GM18499 (cell line): ENCODE results near the gene RELL2.
"Not testable (repeated sequence)": the region's sequence is repeated elsewhere in the genome, so short reads cannot be mapped to it uniquely, and the experiment has no call there.

Experiments
- ATAC-seq: cut with Tn5 transposase; IDR thresholded peaks from one replicate; pipeline ENCODE4 v1.9.1; 2021; ENCODE audit warnings: moderate number of reproducible peaks; ENCODE audit not compliant: insufficient read depth, unreplicated experiment

RELL2 gene

DNA sequence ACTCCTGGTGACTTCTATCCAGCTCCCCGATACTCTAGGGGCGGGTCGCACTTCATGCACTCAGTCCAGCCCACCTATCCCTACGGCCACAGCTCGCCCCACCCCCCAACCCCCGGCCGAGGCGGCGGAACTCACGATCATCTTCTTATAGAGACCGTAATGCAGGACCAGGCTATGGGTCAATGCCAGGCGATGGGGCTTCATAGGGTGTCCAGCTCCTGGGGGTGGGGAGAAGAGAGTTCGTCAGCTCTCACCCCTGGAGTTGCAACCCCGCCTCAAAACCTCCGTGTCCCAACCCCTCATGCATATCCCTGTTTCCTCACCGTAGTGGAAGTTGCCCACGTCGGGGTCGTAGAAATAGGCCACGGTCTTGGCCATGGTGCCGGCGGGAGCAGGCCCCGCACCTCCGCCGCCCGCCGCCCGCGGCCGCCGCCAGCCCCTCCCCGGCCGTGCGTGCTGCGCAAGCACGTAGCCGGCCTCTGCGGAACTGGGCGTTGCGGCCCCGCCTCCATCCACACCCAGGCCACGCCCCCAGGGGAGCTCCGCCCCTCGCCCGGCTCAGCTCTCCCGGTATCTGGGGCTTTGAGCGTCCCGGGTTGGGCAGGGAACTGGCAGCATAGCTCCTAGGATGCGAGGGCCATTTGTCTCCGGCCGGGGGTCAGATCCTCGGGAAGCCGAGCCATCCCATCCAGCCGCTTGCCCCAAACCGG is at the start of gene RELL2, which contains the start of gene HDAC3:
RELL2 (plus strand) TSS at position 585 of the 710 bp plus-strand sequence. CDS start 1,229 bp downstream, outside the sequence.
HDAC3 (minus strand) TSS at position 437 of the 710 bp plus-strand sequence; CDS start at position 378, 59 bp downstream.
- ATAC-seq = no peak

- ATAC-seq = no peak
Observed at GRCh38 chr5:141590127-141590526, 46.7 kb upstream of the RELL2 start.

DNA sequence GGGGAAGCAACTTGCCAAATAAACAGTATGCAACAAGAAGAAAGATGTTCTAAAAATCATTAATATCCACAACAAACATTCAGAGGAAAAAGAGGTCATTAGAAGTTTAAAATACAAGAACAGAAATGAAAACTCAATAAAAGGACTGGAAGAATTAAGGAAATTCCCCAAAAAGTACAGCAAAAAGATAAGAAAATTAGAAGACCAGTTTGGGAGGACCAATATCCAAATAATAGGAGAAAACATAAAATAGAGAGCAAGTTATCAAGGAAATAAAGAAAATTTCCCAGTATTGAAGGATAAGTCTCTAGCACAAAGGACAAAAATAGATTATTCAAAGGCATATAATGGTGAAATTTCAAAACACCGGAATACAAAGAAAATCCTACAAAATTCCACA is 39.9 kb upstream of the RELL2 start:
- ATAC-seq = no peak

- no peak for ATAC-seq
Observed at GRCh38 chr5:141597394-141597793, 39.4 kb upstream of the RELL2 start.

DNA sequence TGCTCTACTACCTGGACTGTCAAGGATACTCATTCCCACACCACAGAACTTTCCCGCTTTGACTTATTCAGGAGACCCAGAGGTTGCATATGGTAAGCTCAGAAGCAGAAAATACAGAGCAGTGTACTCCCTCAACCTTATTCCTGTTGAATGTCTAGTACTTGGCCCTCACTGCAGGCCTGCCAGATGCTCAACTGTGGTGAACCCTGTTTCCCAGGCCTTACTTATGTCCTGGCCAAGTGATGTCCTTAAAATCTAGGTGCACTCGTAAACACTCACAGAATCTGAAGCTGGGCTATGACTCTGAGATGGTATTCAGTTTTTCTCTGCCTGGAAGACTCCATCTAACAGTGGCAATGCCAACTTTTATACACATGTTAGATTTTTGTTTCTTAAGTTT is 39.0 kb upstream of the RELL2 start:
- no peak for ATAC-seq

DNA sequence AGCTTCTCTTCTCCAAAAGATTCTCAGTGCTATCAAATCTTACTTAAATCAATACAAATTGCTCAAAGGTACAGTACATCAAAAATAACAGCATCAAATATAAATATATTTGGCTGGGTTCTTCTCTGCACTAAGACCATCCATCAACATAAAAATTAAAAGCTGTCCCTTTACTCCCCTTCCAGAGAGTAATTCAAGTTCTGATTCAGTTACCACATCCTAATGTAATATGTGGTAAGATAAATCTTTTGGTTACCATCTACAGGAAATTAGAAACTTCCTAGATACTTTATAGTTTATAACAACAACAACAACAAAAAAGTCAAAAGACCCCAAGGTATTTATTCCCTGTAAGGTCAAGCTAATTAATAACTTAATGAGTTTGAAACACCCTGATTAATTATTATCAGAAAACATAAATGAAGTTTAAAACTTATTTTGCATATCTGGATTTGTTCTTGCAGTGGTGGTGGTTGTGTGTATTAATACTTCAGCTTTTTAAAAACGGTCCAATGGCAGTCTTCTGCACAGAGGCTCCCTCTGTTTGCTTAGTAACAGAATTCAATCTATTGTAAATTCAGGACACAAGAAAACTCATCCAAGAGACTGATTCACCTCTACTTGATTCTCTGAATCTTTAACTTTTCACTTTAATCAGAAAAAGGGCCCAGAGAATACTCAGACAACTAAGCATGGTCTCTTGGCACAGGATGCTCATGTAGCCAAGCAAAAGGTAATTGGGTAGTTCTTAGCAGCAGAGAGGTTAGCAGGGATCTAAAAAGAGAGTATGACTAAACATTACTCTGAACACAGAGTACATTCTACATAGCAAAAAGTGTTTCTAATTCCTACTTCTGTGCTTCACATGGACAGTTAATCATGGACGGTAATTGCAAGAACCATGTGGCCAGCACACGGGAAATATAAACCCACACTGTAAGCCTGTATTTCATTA is 38.1 kb upstream of the RELL2 start:
- no peak for ATAC-seq

DNA sequence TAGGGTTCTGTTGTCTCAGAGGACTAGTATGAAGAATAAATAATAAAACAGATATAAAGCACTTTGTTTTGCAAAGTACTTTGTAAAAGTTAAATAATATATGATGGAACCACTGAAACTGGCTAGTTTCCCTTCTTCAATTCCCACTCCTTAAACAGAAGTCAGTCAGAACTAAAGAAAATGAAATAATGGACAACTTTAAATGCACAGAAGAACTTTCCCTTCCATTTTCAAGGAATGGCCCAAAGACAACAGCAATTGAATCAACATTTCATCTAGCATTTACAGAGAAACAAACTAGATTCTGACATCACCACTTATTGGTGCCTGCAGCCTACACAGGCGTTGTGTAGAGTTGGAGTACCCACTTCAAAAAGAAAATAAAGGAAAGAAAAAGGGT is 34.2 kb upstream of the RELL2 start:
- no peak for ATAC-seq

DNA sequence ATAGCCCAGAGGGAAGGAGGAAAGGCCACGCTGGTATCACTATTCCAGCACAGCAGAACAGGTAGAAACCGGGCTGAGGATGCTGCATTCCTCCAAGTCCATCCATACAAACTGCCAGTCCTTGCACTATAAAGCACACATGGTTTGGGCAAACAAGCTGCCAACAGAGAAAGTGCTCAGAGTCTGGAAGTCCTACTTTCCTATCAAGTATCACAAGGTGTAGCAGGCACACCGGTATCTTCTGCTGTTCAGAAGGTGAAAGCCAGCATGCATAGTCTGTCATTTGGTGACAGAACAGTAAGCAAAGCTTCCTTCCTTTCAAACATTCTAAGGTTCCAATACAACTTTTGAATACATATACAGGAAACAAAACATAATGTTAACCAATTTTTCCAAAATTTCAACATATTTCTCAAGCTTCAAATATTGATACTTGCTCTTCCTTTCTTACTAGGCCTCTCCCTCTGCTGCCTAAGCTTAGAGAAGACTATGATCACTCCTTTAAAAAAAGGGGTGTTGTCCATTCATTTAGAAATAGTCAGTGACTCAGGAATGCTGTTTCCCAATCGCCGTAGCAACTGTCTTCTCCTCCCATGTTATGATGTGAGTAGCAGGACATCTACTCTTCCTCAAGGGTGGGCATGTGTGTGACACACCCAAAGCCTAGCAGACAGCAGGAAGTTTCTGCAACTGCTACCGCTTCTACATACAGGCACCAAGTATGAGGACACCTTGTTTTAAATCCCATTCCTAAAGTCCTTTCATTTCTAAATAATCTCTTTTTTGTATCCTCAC is 32.7 kb upstream of the RELL2 start:
- no peak for ATAC-seq

GRCh38 chr5:141605523-141606277 is 31.1 kb upstream of the RELL2 start:
- ATAC-seq = peak; percentile 90

DNA sequence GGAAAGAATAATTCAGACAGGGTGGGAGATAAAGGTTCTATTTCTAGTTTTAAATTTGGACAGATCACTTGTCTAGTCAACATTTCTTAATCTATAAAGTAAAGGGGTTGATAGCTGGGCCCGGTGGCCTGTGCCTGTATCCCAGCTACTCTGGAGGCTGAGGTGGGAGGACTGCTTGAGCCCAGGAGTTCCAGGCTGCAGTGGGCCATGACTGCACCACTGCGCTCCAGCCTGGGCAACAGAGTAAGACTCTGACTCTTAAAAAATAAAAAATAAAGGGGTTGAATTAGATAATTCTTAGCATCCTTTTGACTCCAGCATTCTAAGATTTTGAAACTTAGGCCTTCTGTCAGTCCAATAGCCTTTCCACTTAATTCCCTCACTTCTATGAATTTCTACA is 28.8 kb upstream of the RELL2 start:
- ATAC-seq = no peak

- no peak for ATAC-seq
Observed at GRCh38 chr5:141608557-141608956, 28.2 kb upstream of the RELL2 start.

DNA sequence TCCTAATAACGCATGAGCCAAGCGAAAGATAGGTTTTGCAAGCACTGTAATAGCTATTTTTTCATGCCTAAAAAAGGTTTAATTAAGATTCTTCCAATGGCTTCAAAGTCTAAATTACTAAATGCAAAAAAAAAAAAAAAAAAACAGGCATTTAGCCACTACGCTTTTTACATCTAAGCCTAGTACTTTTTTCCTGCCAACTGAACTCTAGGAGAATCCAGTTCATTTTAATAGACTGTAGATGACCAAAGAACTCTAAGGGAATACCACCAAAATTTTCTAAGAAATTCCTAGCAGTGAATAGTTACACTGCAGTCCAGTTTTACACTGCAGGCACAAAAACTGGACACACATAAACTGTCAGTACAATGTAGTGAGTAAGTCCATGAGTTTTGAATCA is 27.8 kb upstream of the RELL2 start:
- no peak for ATAC-seq

DNA sequence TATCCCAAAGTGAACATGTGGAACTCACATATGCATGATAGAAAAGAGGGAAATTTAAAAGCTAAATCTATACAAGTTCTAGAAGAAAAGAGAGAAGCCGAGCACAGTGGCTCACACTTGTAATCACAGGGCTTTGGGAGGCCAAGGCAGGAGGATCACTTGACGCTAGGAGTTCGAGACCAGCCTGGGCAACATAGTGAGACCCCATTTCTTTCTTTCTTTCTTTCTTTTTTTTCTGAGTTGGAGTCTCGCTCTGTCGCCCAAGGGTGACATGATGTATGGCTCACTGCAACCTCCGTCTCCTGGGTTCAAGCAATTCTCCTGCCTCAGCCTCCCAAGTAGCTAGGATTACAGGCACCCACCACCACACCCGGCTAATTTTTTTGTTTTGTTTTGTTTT is 26.9 kb upstream of the RELL2 start:
- ATAC-seq = not testable (repeated sequence)

- no peak for ATAC-seq
Observed at GRCh38 chr5:141611289-141611688, 25.5 kb upstream of the RELL2 start.

DNA sequence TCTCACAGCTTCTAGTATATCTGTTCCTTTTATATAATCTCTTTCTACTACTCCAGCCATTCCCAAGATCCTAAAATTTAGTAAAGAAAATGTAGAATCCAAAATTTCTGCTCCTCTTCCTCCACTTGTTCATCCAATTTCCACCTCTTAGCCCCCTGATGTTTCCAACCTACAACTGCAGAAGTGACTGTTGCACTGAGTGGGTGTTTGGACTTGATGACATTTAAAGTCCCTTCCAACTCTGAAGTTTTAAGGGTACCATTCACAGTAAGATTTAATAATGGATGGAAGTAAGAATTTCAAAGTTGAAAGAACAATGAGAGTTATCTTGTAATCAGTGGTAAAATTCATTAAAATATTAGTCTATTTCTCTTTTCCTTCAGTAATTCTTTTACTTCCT is 23.5 kb upstream of the RELL2 start:
- ATAC-seq = no peak

- ATAC-seq = no peak
Observed at GRCh38 chr5:141615991-141616720, 20.6 kb upstream of the RELL2 start.

DNA sequence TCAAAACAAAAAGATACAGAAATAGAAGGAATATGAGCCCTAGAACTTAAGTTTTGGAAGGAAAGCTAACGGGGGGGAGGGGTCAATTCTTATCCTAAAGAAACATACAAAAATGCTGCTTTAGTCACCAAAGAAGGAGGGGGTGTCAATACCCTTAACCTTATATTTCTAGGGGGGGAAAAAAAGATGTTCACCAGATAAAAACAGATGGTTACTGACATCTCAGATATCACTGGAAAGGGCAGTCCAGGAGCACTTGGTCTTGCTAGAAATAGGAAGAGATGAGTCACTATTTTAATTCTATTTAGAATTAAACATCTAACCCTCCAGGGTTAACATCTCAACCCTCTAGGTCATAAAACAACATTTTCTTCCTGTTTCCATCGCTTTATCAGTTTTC is 19.7 kb upstream of the RELL2 start:
- no peak for ATAC-seq

- no peak for ATAC-seq
Observed at GRCh38 chr5:141617682-141618029, 19.1 kb upstream of the RELL2 start.
